ENCODE results near the gene FFAR1. TPM values are rescaled to one million over a fixed set of nuclear protein-coding genes. Genes with fewer than 3 reads are reported as not detected.

The FFAR1 gene
- total RNA-seq, 4 donors from 2014 or later, result not detected

GRCh38 chr19:35345671-35346111 is 2.0 kb upstream of the FFAR1 start:
- Histone ChIP-seq H3K27ac (no peak overlapping the region), H3K4me3 (no peak overlapping the region), H3K4me1 (no peaks in the 10 kb centered on the region), H3K27me3 (peaks cover 45% of the 10 kb centered on the region), H3K36me3 (no peaks in the 10 kb centered on the region), H3K9me3 (no peaks in the 10 kb centered on the region)
- ATAC-seq, result no peak
- no peak for TF ChIP-seq EP300 (IDR thresholded peaks at IDR 0.05)
- TF ChIP-seq CTCF (IDR thresholded peaks at IDR 0.05), result no peak
- no peak for TF ChIP-seq POLR2AphosphoS5 (IDR thresholded peaks at IDR 0.05)
- no peak for TF ChIP-seq POLR2A (IDR thresholded peaks at IDR 0.05)
- 60% methylated on average over 1 of the region's 11 CpGs; no CpG with 5 or more reads in 1 of the 2 donors for WGBS, 2 donors (ENCODE audit: low coverage in 1 of 2)

- 64% methylated on average over 4 to 15 of the region's 28 CpGs for WGBS, 2 donors (ENCODE audit: low coverage in 1 of 2)
- no peaks in the 10 kb centered on the region for H3K36me3 ChIP-seq
These were observed 1.3 kb upstream of the FFAR1 start for GRCh38 chr19:35346193-35347052.

GRCh38 chr19:35347930-35348298 is 212 bp downstream of the FFAR1 start:
- ATAC-seq, result no peak
- H3K27me3 ChIP-seq, result peaks cover 64% of the 10 kb centered on the region
- TF ChIP-seq POLR2AphosphoS5 (IDR thresholded peaks at IDR 0.05) (no peak), CTCF (IDR thresholded peaks at IDR 0.05) (no peak), POLR2A (IDR thresholded peaks at IDR 0.05) (no peak), EP300 (IDR thresholded peaks at IDR 0.05) (no peak)
- no peaks in the 10 kb centered on the region for H3K36me3 ChIP-seq
- no peaks in the 10 kb centered on the region for H3K4me1 ChIP-seq
- H3K4me3 ChIP-seq, result no peak overlapping the region
- H3K27ac ChIP-seq, result no peak overlapping the region
- WGBS, 2 donors (ENCODE audit: low coverage in 1 of 2), result 71 to 93% methylated on average over 3 of the region's 7 CpGs
- no peaks in the 10 kb centered on the region for H3K9me3 ChIP-seq

More at GRCh38 chr19:35346193-35347052, 1.3 kb upstream of the FFAR1 start:
- no peak for ATAC-seq
- Histone ChIP-seq H3K4me3 (no peak overlapping the region), H3K9me3 (no peaks in the 10 kb centered on the region), H3K4me1 (no peaks in the 10 kb centered on the region), H3K27me3 (peaks cover 52% of the 10 kb centered on the region), H3K27ac (no peak overlapping the region)
- no peak for TF ChIP-seq POLR2A (IDR thresholded peaks at IDR 0.05)
- TF ChIP-seq EP300 (IDR thresholded peaks at IDR 0.05), result no peak
- no peak for TF ChIP-seq CTCF (IDR thresholded peaks at IDR 0.05)
- TF ChIP-seq POLR2AphosphoS5 (IDR thresholded peaks at IDR 0.05), result no peak

- H3K9me3 ChIP-seq, result no peaks in the 10 kb centered on the region
- TF ChIP-seq EP300 (IDR thresholded peaks at IDR 0.05), result no peak
- no peak for TF ChIP-seq POLR2AphosphoS5 (IDR thresholded peaks at IDR 0.05)
- no peak for TF ChIP-seq CTCF (IDR thresholded peaks at IDR 0.05)
- TF ChIP-seq POLR2A (IDR thresholded peaks at IDR 0.05), result no peak
- H3K27me3 ChIP-seq, result peaks cover 75% of the 10 kb centered on the region
- no peak overlapping the region for H3K4me3 ChIP-seq
- no peaks in the 10 kb centered on the region for H3K36me3 ChIP-seq
- ATAC-seq, result no peak
- H3K4me1 ChIP-seq, result no peaks in the 10 kb centered on the region
- no peak overlapping the region for H3K27ac ChIP-seq
- WGBS, 2 donors (ENCODE audit: low coverage in 1 of 2), result 73% methylated on average over 13 of the region's 18 CpGs; no CpG with 5 or more reads in 1 of the 2 donors
These were observed 1.4 kb downstream of the FFAR1 start for GRCh38 chr19:35348911-35349611.

All from gastroesophageal sphincter (tissue), 4 donors.